HG03135 (cell line): ENCODE results near the gene ATRNL1.

Experiments used
- ATAC-seq: cut with Tn5 transposase; IDR thresholded peaks from one replicate; pipeline ENCODE4 v1.9.1; 2021; ENCODE audit warnings: mild to moderate bottlenecking, moderate library complexity; ENCODE audit not compliant: unreplicated experiment

The ATRNL1 gene

GRCh38 chr10:115593060-115593459, 499.9 kb downstream of the ATRNL1 start:
- ATAC-seq = no peak

- no peak for ATAC-seq
Observed at GRCh38 chr10:115604627-115605026, 511.5 kb downstream of the ATRNL1 start.

- no peak for ATAC-seq
Observed at GRCh38 chr10:115606086-115606485, 512.9 kb downstream of the ATRNL1 start.

- ATAC-seq = no peak
Observed at GRCh38 chr10:115606741-115607140, 513.6 kb downstream of the ATRNL1 start.

GRCh38 chr10:115624448-115624847, 531.3 kb downstream of the ATRNL1 start:
- no peak for ATAC-seq

- no peak for ATAC-seq
Observed at GRCh38 chr10:115628616-115629015, 535.5 kb downstream of the ATRNL1 start.

- no peak for ATAC-seq
Observed at GRCh38 chr10:115638246-115638645, 545.1 kb downstream of the ATRNL1 start.

GRCh38 chr10:115649217-115649616, 556.1 kb downstream of the ATRNL1 start:
- ATAC-seq = no peak

GRCh38 chr10:115653473-115653872, 560.3 kb downstream of the ATRNL1 start:
- no peak for ATAC-seq

- no peak for ATAC-seq
Observed at GRCh38 chr10:115654961-115655360, 561.8 kb downstream of the ATRNL1 start.

GRCh38 chr10:115657161-115657860, 564.1 kb downstream of the ATRNL1 start:
- no peak for ATAC-seq

- ATAC-seq = no peak
Observed at GRCh38 chr10:115659616-115660015, 566.5 kb downstream of the ATRNL1 start.

GRCh38 chr10:115660391-115660790, 567.2 kb downstream of the ATRNL1 start:
- no peak for ATAC-seq

- no peak for ATAC-seq
Observed at GRCh38 chr10:115662422-115662821, 569.3 kb downstream of the ATRNL1 start.

- ATAC-seq = no peak
Observed at GRCh38 chr10:115665549-115665948, 572.4 kb downstream of the ATRNL1 start.

- ATAC-seq = no peak
Observed at GRCh38 chr10:115674496-115674895, 581.3 kb downstream of the ATRNL1 start.

GRCh38 chr10:115696747-115697146, 603.6 kb downstream of the ATRNL1 start:
- ATAC-seq = no peak

- ATAC-seq = no peak
Observed at GRCh38 chr10:115706026-115706425, 612.9 kb downstream of the ATRNL1 start.

- ATAC-seq = no peak
Observed at GRCh38 chr10:115706488-115707076, 613.4 kb downstream of the ATRNL1 start.

GRCh38 chr10:115710136-115710535, 617.0 kb downstream of the ATRNL1 start:
- no peak for ATAC-seq

GRCh38 chr10:115711306-115711705, 618.1 kb downstream of the ATRNL1 start:
- ATAC-seq = no peak

- ATAC-seq = no peak
Observed at GRCh38 chr10:115720121-115720520, 627.0 kb downstream of the ATRNL1 start.

GRCh38 chr10:115727129-115727528, 634.0 kb downstream of the ATRNL1 start:
- no peak for ATAC-seq
